Measurements from ENCODE around the gene LTBP2. TPM values are rescaled to one million over a fixed set of nuclear protein-coding genes. Genes with fewer than 3 reads are reported as not detected.

The LTBP2 gene
- total and polyA plus RNA-seq, 2 of the 8 experiments (the other 6 are each of a cell fraction or from before 2014, with no cell fraction given): 0.48 to 0.89 TPM

DNA sequence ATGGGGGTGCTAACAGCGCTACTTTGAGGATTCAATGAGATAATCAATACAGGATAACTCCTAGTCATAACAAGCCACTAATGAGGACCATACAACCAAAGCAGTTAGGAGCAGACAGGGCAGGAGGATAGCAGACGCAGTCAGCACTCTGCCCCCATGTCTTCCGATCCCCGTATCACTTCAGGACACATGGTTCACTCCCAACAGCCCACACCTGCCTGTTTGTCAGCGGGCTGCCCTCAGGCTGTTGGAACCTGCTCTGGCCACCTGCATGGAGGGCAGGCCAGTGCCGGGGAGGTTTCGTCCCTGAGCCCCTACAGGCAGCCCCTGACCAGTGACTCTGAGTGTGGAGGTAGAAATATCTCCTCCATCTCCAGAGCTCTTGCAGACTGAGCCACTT, 37.1 kb upstream of the LTBP2 start:
- Histone ChIP-seq H2AFZ (ENCODE audit: low read length) (no peak overlapping the region), H2BK12ac (ENCODE audit: low read depth, low read length) (no peak overlapping the region), H3K79me1 (ENCODE audit: low read depth, low read length) (no peaks in the 10 kb centered on the region), H2BK20ac (ENCODE audit: low read length) (no peak overlapping the region), H4K5ac (ENCODE audit: insufficient read length, low read depth, low read length) (no peak overlapping the region), H3K23me2 (ENCODE audit: low read depth, low read length) (no peaks in the 10 kb centered on the region; the same call in 1 of the 2 replicates), H3K9me3 (ENCODE audit: insufficient read depth in 2 of 2, low read depth in 1 of 2, low read length in 1 of 2) (no peaks in the 10 kb centered on the region), H3K4ac (replicated peaks; ENCODE audit: insufficient read length, low read depth, low read length) (no peak overlapping the region), H3K4me3 (ENCODE audit: extremely low read depth in 1 of 4, insufficient read depth in 2 of 4, low read depth in 3 of 4, low read length in 4 of 4) (no peak overlapping the region), H4K8ac (ENCODE audit: extremely low read depth, insufficient read depth, low read length) (no peak overlapping the region), H3K4me1 (replicated peaks in 1 of 4; ENCODE audit: control insufficient read depth in 3 of 4, insufficient read depth in 4 of 4, low read length in 3 of 4) (peaks cover 0 to 11% (median 4%) of the 10 kb centered on the region in 4 experiments; a peak in 5 of 7 replicates), H4K20me1 (replicated peaks in 1 of 2; ENCODE audit: control insufficient read depth in 1 of 2, insufficient read depth in 2 of 2, low read length in 2 of 2) (no peaks in the 10 kb centered on the region), H3K27me3 (replicated peaks in 1 of 4; ENCODE audit: control insufficient read depth in 3 of 4, extremely low read depth in 1 of 4, insufficient read depth in 3 of 4, low read length in 3 of 4) (no peaks in the 10 kb centered on the region), H3K56ac (replicated peaks; ENCODE audit: insufficient read length, low read depth, low read length) (no peak overlapping the region), H3K79me2 (ENCODE audit: control insufficient read depth in 1 of 2, insufficient read depth in 2 of 2, low read length in 2 of 2) (no peaks in the 10 kb centered on the region), H3K14ac (ENCODE audit: insufficient read length) (no peak overlapping the region), H3K27ac (ENCODE audit: low read depth, low read length) (no peak overlapping the region), H2BK120ac (replicated peaks; ENCODE audit: low read depth, low read length) (no peak overlapping the region), H3K9ac (replicated peaks in 1 of 4; ENCODE audit: extremely low read depth in 1 of 4, low read depth in 3 of 4, low read length in 3 of 4) (no peak overlapping the region), H3K4me2 (ENCODE audit: insufficient read depth in 1 of 2, low read depth in 2 of 2, low read length in 2 of 2) (no peak overlapping the region), H3K36me3 (ENCODE audit: control insufficient read depth in 2 of 4, insufficient read depth in 4 of 4, low read length in 3 of 4) (no peaks in the 10 kb centered on the region), H2BK5ac (ENCODE audit: low read depth, low read length) (no peak overlapping the region), H4K91ac (replicated peaks; ENCODE audit: insufficient read length, low read length) (no peak overlapping the region), H2BK15ac (ENCODE audit: low read length) (no peak overlapping the region), H3K23ac (ENCODE audit: insufficient read length) (no peak overlapping the region), H3K18ac (ENCODE audit: extremely low read depth, low read length) (no peak overlapping the region), H2AK5ac (ENCODE audit: low read depth, low read length) (no peak overlapping the region; the same call in 1 of the 2 replicates)
- DNase-seq (ENCODE audit: low read depth in 1 of 2, low spot score in 2 of 2) (no peak), FAIRE-seq (no peak)
- ChIA-PET POLR2A (ENCODE audit: partially characterized antibody) (interaction anchor here (1.0 to 5.5 kb wide), 5 partner anchors 11 to 34 kb away, joined by 3 to 26 read pairs (median 3); no protein-coding TSS in a partner anchor), CTCF (ENCODE audit: partially characterized antibody) (interaction anchor here (1.5 to 8.7 kb wide), 4 partner anchors 9 to 120 kb away, joined by 4 to 87 read pairs (median 12); partner anchors contain the start of gene LTBP2)
- 86% methylated on average over 7 of the region's 7 CpGs; no CpG with 5 or more reads in 1 of the 2 experiments for WGBS, 2 experiments (ENCODE audit: extremely low coverage in 1 of 2, insufficient coverage in 1 of 2, insufficient read length in 1 of 2, insufficient replicate concordance in 2 of 2, low coverage in 1 of 2, low lambda C conversion rate in 2 of 2, missing lambda C conversion rate in 1 of 2)
- TF ChIP-seq, protein P1, sequence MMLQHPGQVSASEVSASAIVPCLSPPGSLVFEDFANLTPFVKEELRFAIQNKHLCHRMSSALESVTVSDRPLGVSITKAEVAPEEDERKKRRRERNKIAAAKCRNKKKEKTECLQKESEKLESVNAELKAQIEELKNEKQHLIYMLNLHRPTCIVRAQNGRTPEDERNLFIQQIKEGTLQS (IDR thresholded peaks at IDR 0.05; ENCODE audit: insufficient read depth, low read depth, low read length): no peak
- TF ChIP-seq TAF7 (optimal IDR thresholded peaks at IDR 0.05; ENCODE audit: borderline replicate concordance, low read depth, low read length) (no peak), NANOG (IDR thresholded peaks at IDR 0.05; ENCODE audit: insufficient read depth, low read depth, low read length, poor library complexity, severe bottlenecking) (no peak), SIRT6 (IDR thresholded peaks at IDR 0.05; ENCODE audit: low read length) (no peak), SP2 (IDR thresholded peaks at IDR 0.05; ENCODE audit: low read length) (no peak), TCF12 (IDR thresholded peaks at IDR 0.05; ENCODE audit: low read depth, low read length) (no peak), CTBP2 (IDR thresholded peaks at IDR 0.05; ENCODE audit: borderline replicate concordance, insufficient read depth, insufficient read length, low read length) (no peak), HDAC6 (IDR thresholded peaks at IDR 0.05; ENCODE audit: low read depth, low read length) (no peak)
- TF ChIP-seq, protein P2, sequence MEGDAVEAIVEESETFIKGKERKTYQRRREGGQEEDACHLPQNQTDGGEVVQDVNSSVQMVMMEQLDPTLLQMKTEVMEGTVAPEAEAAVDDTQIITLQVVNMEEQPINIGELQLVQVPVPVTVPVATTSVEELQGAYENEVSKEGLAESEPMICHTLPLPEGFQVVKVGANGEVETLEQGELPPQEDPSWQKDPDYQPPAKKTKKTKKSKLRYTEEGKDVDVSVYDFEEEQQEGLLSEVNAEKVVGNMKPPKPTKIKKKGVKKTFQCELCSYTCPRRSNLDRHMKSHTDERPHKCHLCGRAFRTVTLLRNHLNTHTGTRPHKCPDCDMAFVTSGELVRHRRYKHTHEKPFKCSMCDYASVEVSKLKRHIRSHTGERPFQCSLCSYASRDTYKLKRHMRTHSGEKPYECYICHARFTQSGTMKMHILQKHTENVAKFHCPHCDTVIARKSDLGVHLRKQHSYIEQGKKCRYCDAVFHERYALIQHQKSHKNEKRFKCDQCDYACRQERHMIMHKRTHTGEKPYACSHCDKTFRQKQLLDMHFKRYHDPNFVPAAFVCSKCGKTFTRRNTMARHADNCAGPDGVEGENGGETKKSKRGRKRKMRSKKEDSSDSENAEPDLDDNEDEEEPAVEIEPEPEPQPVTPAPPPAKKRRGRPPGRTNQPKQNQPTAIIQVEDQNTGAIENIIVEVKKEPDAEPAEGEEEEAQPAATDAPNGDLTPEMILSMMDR (IDR thresholded peaks at IDR 0.05; ENCODE audit: control extremely low read depth in 1 of 3, insufficient read depth in 1 of 3, low read depth in 1 of 3, low read length in 3 of 3): peak in 1 of 3 experiments; percentile 22; a peak in 1 of 4 replicates
- TF ChIP-seq, protein P3, sequence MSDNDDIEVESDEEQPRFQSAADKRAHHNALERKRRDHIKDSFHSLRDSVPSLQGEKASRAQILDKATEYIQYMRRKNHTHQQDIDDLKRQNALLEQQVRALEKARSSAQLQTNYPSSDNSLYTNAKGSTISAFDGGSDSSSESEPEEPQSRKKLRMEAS (IDR thresholded peaks at IDR 0.05): 0 out of 2 replicates have a peak, but pooled peaks have one; percentile 10

All from H1 (cell line).